SK-N-SH (cell line): ENCODE data around the gene PER1. TPM values are rescaled to one million over a fixed set of nuclear protein-coding genes. Genes with fewer than 3 reads are reported as not detected.

Experiments used
- CTCF ChIA-PET: fragments of 300-600, 350-600 bp; formaldehyde crosslinking; extraction: SDS; loops from one replicate; lab custom pipeline; 2021; lab: Yijun Ruan, JAX
- POLR2A ChIA-PET: fragments of 350-600 bp; sonication (Branson Sonifier 250); formaldehyde crosslinking; extraction: SDS; loops from one replicate; lab custom pipeline; 2020; ENCODE audit warnings: antibody characterized with exemption, inconsistent platforms; lab: Yijun Ruan, JAX
- DNase-seq: peaks from one replicate; pipeline ENCODE4 v3.0.0; 2012
- H2AFZ ChIP-seq: fragments of 200-600 bp; sonication (generic); 2 replicates; pipeline ENCODE4 v1.8.1; 2016; ENCODE audit warnings: antibody characterized with exemption, mild to moderate bottlenecking, low read depth
- H3F3A ChIP-seq: fragments of 200-600 bp; sonication (generic); replicated peaks from 2 replicates; pipeline ENCODE3; 2016; ENCODE audit warnings: antibody characterized with exemption, mild to moderate bottlenecking; ENCODE audit not compliant: insufficient read depth
- H3K27ac ChIP-seq, 2 experiments: fragments of 200-500 bp in 1 of 2; fragments of 200-600 bp in 1 of 2; sonication (Bioruptor generic) in 1 of 2; sonication (generic), shearing (Covaris generic) in 1 of 2; 2 replicates each; pipeline versions ENCODE4 v1.5.1 to v1.6.1; 2014 to 2016; ENCODE audit warnings: low read depth in 2 of 2, inconsistent platforms in 1 of 2, low read length in 1 of 2, mild to moderate bottlenecking in 1 of 2, mixed read lengths in 1 of 2
- H3K27me3 ChIP-seq: fragments of 200-600 bp; sonication (generic), shearing (Covaris generic); 2 replicates; pipeline ENCODE4 v1.6.1; 2016; ENCODE audit warnings: mixed run types; ENCODE audit not compliant: insufficient read depth
- H3K36me3 ChIP-seq, 2 experiments: fragments of 200-500 bp in 1 of 2; fragments of 200-600 bp in 1 of 2; sonication (Bioruptor generic) in 1 of 2; sonication (generic) in 1 of 2; replicated peaks in 1 of 2; 2 replicates each; pipeline versions ENCODE3 to v1.5.1; 2014 to 2016; ENCODE audit warnings: low read length in 1 of 2, mild to moderate bottlenecking in 1 of 2; ENCODE audit not compliant: insufficient read depth in 2 of 2, control insufficient read depth in 1 of 2
- H3K4me1 ChIP-seq, 2 experiments: fragments of 200-500 bp in 1 of 2; fragments of 200-600 bp in 1 of 2; sonication (Bioruptor generic) in 1 of 2; sonication (generic), shearing (Covaris generic) in 1 of 2; 2 replicates each; pipeline versions ENCODE4 v1.5.1 to v1.6.1; 2014 to 2016; ENCODE audit warnings: low read depth in 1 of 2, low read length in 1 of 2, mixed run types in 1 of 2; ENCODE audit not compliant: insufficient read depth in 2 of 2, control insufficient read depth in 1 of 2
- H3K4me2 ChIP-seq: fragments of 200-600 bp; sonication (generic), shearing (Covaris generic); 2 replicates; pipeline ENCODE4 v1.6.1; 2017; ENCODE audit warnings: mixed run types
- H3K4me3 ChIP-seq, 2 experiments: fragments of 200-500 bp in 1 of 2; fragments of 200-600 bp in 1 of 2; sonication (Bioruptor generic) in 1 of 2; sonication (generic), shearing (Covaris generic) in 1 of 2; 2 replicates each; pipeline versions ENCODE4 v1.5.1 to v1.8.1; 2014 to 2016; ENCODE audit warnings: low read depth in 2 of 2, inconsistent platforms in 1 of 2, low read length in 1 of 2, mild to moderate bottlenecking in 1 of 2, mixed read lengths in 1 of 2, moderate library complexity in 1 of 2
- H3K79me2 ChIP-seq: fragments of 200-600 bp; sonication (generic); 2 replicates; pipeline ENCODE4 v1.8.1; 2017; ENCODE audit warnings: mild to moderate bottlenecking; ENCODE audit not compliant: insufficient read depth
- H3K9ac ChIP-seq: fragments of 200-600 bp; sonication (generic); 2 replicates; pipeline ENCODE4 v1.6.1; 2017; ENCODE audit warnings: mixed run types
- H3K9me2 ChIP-seq: fragments of 200-600 bp; sonication (generic); 2 replicates; pipeline ENCODE4 v1.6.1; 2017; ENCODE audit warnings: mixed run types
- H3K9me3 ChIP-seq: fragments of 200-600 bp; sonication (generic); 2 replicates; pipeline ENCODE4 v1.6.1; 2017; ENCODE audit warnings: mixed run types, mild to moderate bottlenecking, moderate library complexity
- H4K20me1 ChIP-seq: fragments of 200-600 bp; sonication (generic); 2 replicates; pipeline ENCODE4 v1.6.1; 2017; ENCODE audit warnings: mild to moderate bottlenecking, mixed run types; ENCODE audit not compliant: insufficient read depth
- ELF1 ChIP-seq: IDR thresholded peaks from 2 replicates; pipeline ENCODE4 v1.4.0; 2012
- EP300 ChIP-seq, 2 experiments: IDR thresholded peaks; 2 replicates each; pipeline versions ENCODE4 v1.4.0 to v1.6.1; 2012; ENCODE audit warnings: borderline replicate concordance in 1 of 2, low read depth in 1 of 2, low read length in 1 of 2
- EZH2phosphoT487 ChIP-seq: fragments of 200-600 bp; sonication (generic); IDR thresholded peaks from 2 replicates; pipeline ENCODE4 v1.6.1; 2017; ENCODE audit warnings: low read depth, mixed run types, mild to moderate bottlenecking, antibody characterized with exemption, moderate library complexity, borderline replicate concordance
- FOSL2 ChIP-seq: IDR thresholded peaks from 2 replicates; pipeline ENCODE4 v1.4.0; 2012; ENCODE audit warnings: low read depth, mild to moderate bottlenecking, moderate library complexity, borderline replicate concordance
- FOXM1 ChIP-seq: IDR thresholded peaks from 2 replicates; pipeline ENCODE4 v1.4.0; 2012; ENCODE audit warnings: low read depth, mild to moderate bottlenecking
- GABPA ChIP-seq: IDR thresholded peaks from 2 replicates; pipeline ENCODE4 v1.4.0; 2012; ENCODE audit warnings: low read depth, mild to moderate bottlenecking
- GATA2 ChIP-seq: sonication (generic); formaldehyde crosslinking; IDR thresholded peaks from 2 replicates; pipeline ENCODE4 v1.5.0; 2020; ENCODE audit warnings: mild to moderate bottlenecking, missing genetic modification reagents
- JUND ChIP-seq: IDR thresholded peaks from 2 replicates; pipeline ENCODE4 v1.4.0; 2012
- MEF2A ChIP-seq: IDR thresholded peaks from 2 replicates; pipeline ENCODE4 v1.4.0; 2012; ENCODE audit warnings: low read depth, borderline replicate concordance
- MXI1 ChIP-seq: IDR thresholded peaks from 2 replicates; pipeline ENCODE4 v1.6.1; 2012; ENCODE audit warnings: mild to moderate bottlenecking, low read depth, low read length, improper control_type of control experiment
- NFIC ChIP-seq: IDR thresholded peaks from 2 replicates; pipeline ENCODE4 v1.4.0; 2012; ENCODE audit warnings: borderline replicate concordance
- NRF1 ChIP-seq: IDR thresholded peaks from 2 replicates; pipeline ENCODE4 v1.6.1; 2012; ENCODE audit warnings: low read depth, mild to moderate bottlenecking, low read length
- RAD21 ChIP-seq: IDR thresholded peaks from 2 replicates; pipeline ENCODE4 v1.6.1; 2012; ENCODE audit warnings: mild to moderate bottlenecking, low read length
- RCOR1 ChIP-seq: fragments of 150-350 bp; IDR thresholded peaks from 2 replicates; pipeline ENCODE4 v1.6.1; 2017; ENCODE audit warnings: antibody characterized with exemption, low read length
- RFX5 ChIP-seq: IDR thresholded peaks from 2 replicates; pipeline ENCODE4 v1.6.1; 2012; ENCODE audit warnings: mild to moderate bottlenecking, improper control_type of control experiment, low read length
- SIN3A ChIP-seq: IDR thresholded peaks from 2 replicates; pipeline ENCODE4 v1.6.1; 2012; ENCODE audit warnings: low read depth, mild to moderate bottlenecking, low read length, moderate library complexity, borderline replicate concordance
- SMC3 ChIP-seq: IDR thresholded peaks from 2 replicates; pipeline ENCODE4 v1.6.1; 2012; ENCODE audit warnings: low read depth, low read length, improper control_type of control experiment
- TAF1 ChIP-seq: IDR thresholded peaks from 2 replicates; pipeline ENCODE4 v1.6.1; 2012; ENCODE audit warnings: low read depth, mild to moderate bottlenecking, low read length, moderate library complexity, borderline replicate concordance
- TCF12 ChIP-seq: IDR thresholded peaks from 2 replicates; pipeline ENCODE4 v1.4.0; 2012
- YY1 ChIP-seq: IDR thresholded peaks from 2 replicates; pipeline ENCODE4 v1.4.0; 2012; ENCODE audit warnings: low read depth, mild to moderate bottlenecking
- WGBS: methylation state at CpG from one replicate; pipeline ENCODE4 v1.1.6; 2017; ENCODE audit warnings: low lambda C conversion rate; 5-methylcytosine and 5-hydroxymethylcytosine counted together
- polyA plus RNA-seq, 3 experiments: library from polyadenylated mRNA; depleted of rRNA; stranded (reverse); fragments of >200 nt; gene quantifications; 2 replicates each; pipeline ENCODE4 v1.2.3, GENCODE V29; 2012
- TF ChIP-seq, protein P1 (sequence below): fragments of 150-350 bp; IDR thresholded peaks from 2 replicates; pipeline ENCODE4 v1.6.1; 2017; ENCODE audit warnings: antibody characterized with exemption, low read length, low read depth, borderline replicate concordance
- TF ChIP-seq, protein P2 (sequence below): fragments of 150-350 bp; IDR thresholded peaks from 2 replicates; pipeline ENCODE4 v1.6.1; 2016; ENCODE audit warnings: mild to moderate bottlenecking, low read depth, low read length
- TF ChIP-seq, protein P3 (sequence below): IDR thresholded peaks from 2 replicates; pipeline ENCODE4 v1.4.0; 2012; ENCODE audit warnings: low read depth, borderline replicate concordance

PER1 gene
- polyA plus RNA-seq, 1 of the 3 experiments (the other 2 are of a cell fraction): 56.8 TPM

DNA sequence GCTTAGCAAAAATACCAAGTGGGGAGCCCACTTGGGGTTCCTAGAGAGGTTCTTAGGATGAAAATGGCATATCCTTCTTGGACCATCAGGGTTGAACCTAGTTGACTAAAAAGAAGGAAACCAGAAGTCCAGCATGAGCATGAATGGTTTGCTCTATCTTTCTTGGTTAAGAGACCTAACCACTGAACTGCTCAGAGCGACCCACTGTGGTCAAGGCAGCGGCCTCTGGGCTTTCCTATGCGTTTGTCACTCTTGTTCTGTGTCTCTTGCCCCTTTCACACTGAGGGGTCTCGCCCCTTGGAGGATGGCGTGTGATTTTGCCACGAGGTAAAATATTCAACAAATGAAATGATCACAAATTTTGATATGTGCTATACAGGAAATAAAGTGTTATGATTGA lies 38.3 kb upstream of the PER1 start:
- no peaks in the 10 kb centered on the region for H3K36me3 ChIP-seq
- CTCF ChIA-PET: interaction anchor here (0.8 to 5.5 kb wide), 4 partner anchors 33 to 130 kb away, joined by 3 to 55 read pairs (median 4); no protein-coding TSS in a partner anchor
- no peak overlapping the region for H3K9ac ChIP-seq
- 43% methylated on average over 6 of the region's 6 CpGs for WGBS
- H3K9me2 ChIP-seq: no peaks in the 10 kb centered on the region
- peaks cover 13% of the 10 kb centered on the region for H4K20me1 ChIP-seq
- peaks cover 9 to 33% of the 10 kb centered on the region in 2 experiments; a peak in 3 of 4 replicates for H3K4me1 ChIP-seq
- TF ChIP-seq, protein P1, sequence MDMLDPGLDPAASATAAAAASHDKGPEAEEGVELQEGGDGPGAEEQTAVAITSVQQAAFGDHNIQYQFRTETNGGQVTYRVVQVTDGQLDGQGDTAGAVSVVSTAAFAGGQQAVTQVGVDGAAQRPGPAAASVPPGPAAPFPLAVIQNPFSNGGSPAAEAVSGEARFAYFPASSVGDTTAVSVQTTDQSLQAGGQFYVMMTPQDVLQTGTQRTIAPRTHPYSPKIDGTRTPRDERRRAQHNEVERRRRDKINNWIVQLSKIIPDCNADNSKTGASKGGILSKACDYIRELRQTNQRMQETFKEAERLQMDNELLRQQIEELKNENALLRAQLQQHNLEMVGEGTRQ: no peak
- TF ChIP-seq RCOR1 (no peak), SMC3 (no peak), MEF2A (no peak), RAD21 (no peak), EZH2phosphoT487 (no peak)
- peaks cover 42% of the 10 kb centered on the region for H3F3A ChIP-seq
- peak overlapping the region; percentile 35 to 72 for H3K27ac ChIP-seq
- no peaks in the 10 kb centered on the region for H3K27me3 ChIP-seq
- no peaks in the 10 kb centered on the region for H3K9me3 ChIP-seq
- peak overlapping the region; percentile 74 for H2AFZ ChIP-seq
- no peak for DNase-seq
- H3K4me2 ChIP-seq: peak overlapping the region; percentile 93; the same call in 1 of the 2 replicates
- POLR2A ChIA-PET: interaction anchor here (0.6 to 3.1 kb wide), 7 partner anchors 10 to 34 kb away, joined by 3 to 22 read pairs (median 5); partner anchors contain the start of gene AURKB
- H3K79me2 ChIP-seq: peaks cover 18% of the 10 kb centered on the region; the same call in 1 of the 2 replicates
- peak overlapping the region; percentile 12 to 79; a peak in 3 of 4 replicates for H3K4me3 ChIP-seq

DNA sequence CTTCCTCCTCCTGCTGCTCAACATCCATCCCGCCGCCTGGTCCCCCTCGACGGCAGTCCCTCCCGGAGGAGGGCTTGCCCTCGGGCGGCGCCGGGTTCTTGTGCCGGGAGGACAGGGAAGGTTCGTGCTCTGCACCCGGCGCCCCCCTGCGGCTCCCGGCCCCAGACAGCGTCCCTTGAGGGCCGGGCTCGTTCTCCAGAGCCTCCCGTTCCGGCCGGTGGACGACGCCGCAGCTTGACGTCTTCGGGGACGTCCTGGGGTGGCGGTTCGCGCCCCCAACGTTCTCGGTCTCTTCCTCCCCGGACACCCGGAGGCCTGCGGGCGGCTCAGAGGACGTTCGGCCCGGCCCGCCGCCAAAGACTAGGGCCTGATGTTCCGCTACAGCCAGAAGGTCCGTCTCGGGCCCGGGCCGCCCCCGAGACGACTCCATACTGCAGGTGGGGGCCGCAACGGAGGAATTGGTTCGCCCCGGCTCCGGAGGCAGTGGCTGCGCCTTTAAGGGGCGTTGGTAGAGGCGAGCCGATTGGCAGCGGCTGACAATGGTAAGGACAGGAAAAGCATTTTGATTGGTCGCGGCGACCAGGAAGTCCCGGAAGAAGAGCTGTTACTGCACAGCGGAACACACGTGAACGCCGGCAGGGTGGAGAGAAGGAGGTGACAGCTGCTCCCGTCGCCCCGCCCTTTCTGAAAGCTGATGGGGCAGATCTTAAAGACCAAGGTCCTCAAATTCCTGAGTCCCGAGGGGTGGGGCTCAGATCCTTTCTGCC lies 37.7 kb upstream of the PER1 start, which contains the start of gene BORCS6:
TSS of gene BORCS6 (minus strand) at position 470 of the 767 bp plus-strand sequence. CDS start at position 430, 40 bp downstream.
- Histone ChIP-seq H3K27me3 (no peaks in the 10 kb centered on the region), H3K4me2 (peak within 1 kb of the TSS; percentile 93), H3K4me3 (peak within 1 kb of the TSS; percentile 79 to 86), H2AFZ (peak within 1 kb of the TSS; percentile 79), H3K27ac (peak within 1 kb of the TSS; percentile 79 to 80), H3K36me3 (no peaks in the 10 kb centered on the region), H3K4me1 (peaks cover 9 to 33% of the 10 kb centered on the region in 2 experiments; a peak in 3 of 4 replicates), H3K79me2 (peaks cover 18% of the 10 kb centered on the region; the same call in 1 of the 2 replicates), H4K20me1 (peaks cover 13% of the 10 kb centered on the region), H3K9me2 (no peaks in the 10 kb centered on the region), H3K9ac (peak within 1 kb of the TSS; percentile 85), H3K9me3 (no peaks in the 10 kb centered on the region), H3F3A (peaks cover 43% of the 10 kb centered on the region)
- DNase-seq: peak; percentile 86
- CTCF ChIA-PET: interaction anchor here (0.8 to 5.5 kb wide), 9 partner anchors 11 to 129 kb away, joined by 3 to 55 read pairs (median 4); partner anchors contain the start of gene ALOXE3
- POLR2A ChIA-PET: interaction anchor here (0.6 to 4.4 kb wide), 8 partner anchors 10 to 38 kb away, joined by 3 to 33 read pairs (median 5); partner anchors contain the start of genes AURKB and PER1
- under 1% methylated on average over 25 of the region's 70 CpGs for WGBS
- no peak for TF ChIP-seq JUND
- 0 out of 2 replicates have a peak, but pooled peaks have one; percentile 50 for TF ChIP-seq SIN3A
- no peak for TF ChIP-seq TCF12
- TF ChIP-seq FOXM1: no peak
- TF ChIP-seq, protein P2, sequence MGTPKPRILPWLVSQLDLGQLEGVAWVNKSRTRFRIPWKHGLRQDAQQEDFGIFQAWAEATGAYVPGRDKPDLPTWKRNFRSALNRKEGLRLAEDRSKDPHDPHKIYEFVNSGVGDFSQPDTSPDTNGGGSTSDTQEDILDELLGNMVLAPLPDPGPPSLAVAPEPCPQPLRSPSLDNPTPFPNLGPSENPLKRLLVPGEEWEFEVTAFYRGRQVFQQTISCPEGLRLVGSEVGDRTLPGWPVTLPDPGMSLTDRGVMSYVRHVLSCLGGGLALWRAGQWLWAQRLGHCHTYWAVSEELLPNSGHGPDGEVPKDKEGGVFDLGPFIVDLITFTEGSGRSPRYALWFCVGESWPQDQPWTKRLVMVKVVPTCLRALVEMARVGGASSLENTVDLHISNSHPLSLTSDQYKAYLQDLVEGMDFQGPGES: peak; percentile 59; the same call in 1 of the 2 replicates
- no peak for TF ChIP-seq NRF1
- TF ChIP-seq NFIC: no peak
- TF ChIP-seq MXI1: peak; percentile 94
- no peak for TF ChIP-seq GATA2 (CRISPR knock-in tag)
- TF ChIP-seq YY1: no peak
- TF ChIP-seq TAF1: peak; percentile 41; the same call in 1 of the 2 replicates
- peak; percentile 71; the same call in 1 of the 2 replicates for TF ChIP-seq GABPA
- peak; percentile 69 for TF ChIP-seq RFX5
- TF ChIP-seq, protein P3, sequence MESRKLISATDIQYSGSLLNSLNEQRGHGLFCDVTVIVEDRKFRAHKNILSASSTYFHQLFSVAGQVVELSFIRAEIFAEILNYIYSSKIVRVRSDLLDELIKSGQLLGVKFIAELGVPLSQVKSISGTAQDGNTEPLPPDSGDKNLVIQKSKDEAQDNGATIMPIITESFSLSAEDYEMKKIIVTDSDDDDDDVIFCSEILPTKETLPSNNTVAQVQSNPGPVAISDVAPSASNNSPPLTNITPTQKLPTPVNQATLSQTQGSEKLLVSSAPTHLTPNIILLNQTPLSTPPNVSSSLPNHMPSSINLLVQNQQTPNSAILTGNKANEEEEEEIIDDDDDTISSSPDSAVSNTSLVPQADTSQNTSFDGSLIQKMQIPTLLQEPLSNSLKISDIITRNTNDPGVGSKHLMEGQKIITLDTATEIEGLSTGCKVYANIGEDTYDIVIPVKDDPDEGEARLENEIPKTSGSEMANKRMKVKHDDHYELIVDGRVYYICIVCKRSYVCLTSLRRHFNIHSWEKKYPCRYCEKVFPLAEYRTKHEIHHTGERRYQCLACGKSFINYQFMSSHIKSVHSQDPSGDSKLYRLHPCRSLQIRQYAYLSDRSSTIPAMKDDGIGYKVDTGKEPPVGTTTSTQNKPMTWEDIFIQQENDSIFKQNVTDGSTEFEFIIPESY: no peak
- TF ChIP-seq EZH2phosphoT487: no peak
- peak; percentile 94 for TF ChIP-seq ELF1
- no peak for TF ChIP-seq FOSL2
- TF ChIP-seq EP300 (IDR thresholded peaks at IDR 0.05; ENCODE audit: borderline replicate concordance in 1 of 2, low read depth in 1 of 2, low read length in 1 of 2): no peak
- no peak for TF ChIP-seq RCOR1
